SK-N-SH treated with all-trans-retinoic acid at 6 μM for 48 hours (cell line): ENCODE results near the gene FOSL1.

ENCODE experiments used
- ARNTL ChIP-seq: fragments of 450-650 bp; formaldehyde crosslinking; IDR thresholded peaks from 2 replicates; pipeline ENCODE4 v1.5.0; 2020; ENCODE audit warnings: low read depth, mild to moderate bottlenecking, moderate library complexity, borderline replicate concordance
- PATZ1 ChIP-seq: fragments of 250-450 bp; sonication (Bioruptor Pico); IDR thresholded peaks from 2 replicates; pipeline ENCODE4 v1.8.0; 2020; ENCODE audit warnings: mild to moderate bottlenecking, moderate library complexity, borderline replicate concordance
- RARB ChIP-seq: fragments of 250-450 bp; sonication (Bioruptor Pico); IDR thresholded peaks from 2 replicates; pipeline ENCODE4 v1.8.0; 2021; ENCODE audit warnings: mild to moderate bottlenecking, moderate library complexity
- SNAI2 ChIP-seq: fragments of 250-450 bp; sonication (Bioruptor Pico); IDR thresholded peaks from 2 replicates; pipeline ENCODE4 v1.5.0; 2020; ENCODE audit warnings: mild to moderate bottlenecking, moderate library complexity

DNA sequence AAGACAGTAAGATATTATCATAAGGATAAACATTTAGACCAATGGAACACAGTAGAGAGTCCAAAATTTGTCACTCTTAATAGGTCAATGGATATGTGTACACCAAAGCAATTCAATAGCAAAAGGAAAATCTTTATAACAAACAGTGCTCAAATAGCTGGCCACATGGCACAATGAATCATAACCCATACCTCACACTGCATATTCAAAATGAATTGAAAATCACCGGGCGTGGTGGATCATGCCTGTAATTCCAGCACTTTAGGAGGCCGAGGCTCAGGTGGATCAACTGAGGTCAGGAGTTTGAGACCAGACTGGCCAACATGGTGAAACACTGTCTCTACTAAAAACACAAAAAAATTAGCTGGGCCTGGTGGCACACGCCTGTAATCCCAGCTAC, 58.0 kb downstream of the FOSL1 start:
- TF ChIP-seq RARB (no peak), SNAI2 (no peak), PATZ1 (CRISPR knock-in tag) (no peak), ARNTL (CRISPR knock-in tag) (no peak)
